Fibroblast of villous mesenchyme (primary cell): ENCODE measurements around the gene UBTD2. TPM values are rescaled to one million over a fixed set of nuclear protein-coding genes. Genes with fewer than 3 reads are reported as not detected.

Experiments used
- DNase-seq: peaks from one replicate; pipeline ENCODE4 v3.0.0-alpha.2; 2010; ENCODE audit warnings: low read depth
- H3K4me3 ChIP-seq: 2 replicates; pipeline ENCODE4 v1.5.1; 2011; ENCODE audit warnings: low read depth, mild to moderate bottlenecking, low read length
- total RNA-seq: library from RNA; depleted of rRNA; stranded (reverse); fragments of >200 nt; gene quantifications from 2 replicates; pipeline ENCODE4 v1.2.3, GENCODE V29; 2012
- TF ChIP-seq, protein P1 (sequence below): IDR thresholded peaks from 2 replicates; pipeline ENCODE4 v1.5.1; 2012; ENCODE audit warnings: low read depth, mild to moderate bottlenecking, low read length; ENCODE audit not compliant: insufficient read depth

Gene UBTD2
- total RNA-seq, 1 donor: 23.7 TPM

DNA sequence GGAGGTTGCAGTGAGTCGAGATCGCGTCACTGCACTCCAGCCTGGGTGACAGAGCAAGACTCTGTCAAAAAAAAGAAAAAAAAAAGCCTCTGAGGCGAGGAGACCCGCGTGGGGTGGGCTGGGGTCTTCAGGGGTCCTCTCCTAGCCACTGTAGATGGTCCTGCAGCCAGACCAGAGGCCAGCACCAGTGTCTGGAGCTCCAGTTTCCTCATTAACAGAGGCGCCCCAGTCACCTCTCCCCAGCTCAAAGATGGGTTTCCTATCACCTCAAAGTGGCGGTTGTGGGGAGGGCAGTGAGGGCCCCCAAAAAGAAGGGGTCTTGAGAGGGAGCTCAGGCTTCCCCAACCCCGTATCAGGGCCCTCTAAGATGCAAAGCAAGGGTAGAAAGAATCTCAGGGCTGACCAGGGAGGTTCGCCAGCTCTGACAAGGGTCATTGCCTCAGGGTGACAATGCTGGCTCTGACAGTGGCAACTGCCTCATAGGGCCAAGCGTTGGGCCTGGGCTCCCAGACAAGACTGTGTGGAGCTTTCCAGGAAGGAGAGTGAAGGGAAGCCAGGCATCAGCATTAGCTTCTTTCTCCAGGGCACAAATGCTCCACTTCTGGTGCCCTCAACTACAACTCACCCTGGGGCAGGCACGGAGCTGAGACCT lies 110.5 kb downstream of the UBTD2 start:
- TF ChIP-seq, protein P1, sequence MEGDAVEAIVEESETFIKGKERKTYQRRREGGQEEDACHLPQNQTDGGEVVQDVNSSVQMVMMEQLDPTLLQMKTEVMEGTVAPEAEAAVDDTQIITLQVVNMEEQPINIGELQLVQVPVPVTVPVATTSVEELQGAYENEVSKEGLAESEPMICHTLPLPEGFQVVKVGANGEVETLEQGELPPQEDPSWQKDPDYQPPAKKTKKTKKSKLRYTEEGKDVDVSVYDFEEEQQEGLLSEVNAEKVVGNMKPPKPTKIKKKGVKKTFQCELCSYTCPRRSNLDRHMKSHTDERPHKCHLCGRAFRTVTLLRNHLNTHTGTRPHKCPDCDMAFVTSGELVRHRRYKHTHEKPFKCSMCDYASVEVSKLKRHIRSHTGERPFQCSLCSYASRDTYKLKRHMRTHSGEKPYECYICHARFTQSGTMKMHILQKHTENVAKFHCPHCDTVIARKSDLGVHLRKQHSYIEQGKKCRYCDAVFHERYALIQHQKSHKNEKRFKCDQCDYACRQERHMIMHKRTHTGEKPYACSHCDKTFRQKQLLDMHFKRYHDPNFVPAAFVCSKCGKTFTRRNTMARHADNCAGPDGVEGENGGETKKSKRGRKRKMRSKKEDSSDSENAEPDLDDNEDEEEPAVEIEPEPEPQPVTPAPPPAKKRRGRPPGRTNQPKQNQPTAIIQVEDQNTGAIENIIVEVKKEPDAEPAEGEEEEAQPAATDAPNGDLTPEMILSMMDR: no peak
- no peak overlapping the region for H3K4me3 ChIP-seq
- no peak for DNase-seq

DNA sequence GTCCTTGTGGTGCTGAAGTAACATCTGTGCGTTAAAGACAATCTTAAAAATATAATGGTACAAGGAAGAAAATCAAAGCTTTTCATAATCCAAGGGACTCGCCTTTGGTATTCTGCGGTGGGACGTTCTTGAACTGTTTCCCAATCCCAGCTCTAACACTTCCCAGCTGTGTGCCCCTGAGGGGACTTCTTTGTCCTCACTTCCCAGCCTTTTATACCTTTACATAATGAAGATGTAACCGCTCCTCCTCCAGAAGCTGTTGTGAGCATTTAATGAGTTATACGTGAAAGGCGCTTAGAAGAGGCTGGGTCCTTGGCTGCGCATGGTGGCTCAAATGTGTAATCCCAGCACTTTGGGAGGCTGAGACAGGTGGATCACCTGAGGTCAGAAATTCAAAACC lies 112.4 kb downstream of the UBTD2 start:
- no peak for DNase-seq
- no peak overlapping the region for H3K4me3 ChIP-seq
- TF ChIP-seq, protein P1: no peak

DNA sequence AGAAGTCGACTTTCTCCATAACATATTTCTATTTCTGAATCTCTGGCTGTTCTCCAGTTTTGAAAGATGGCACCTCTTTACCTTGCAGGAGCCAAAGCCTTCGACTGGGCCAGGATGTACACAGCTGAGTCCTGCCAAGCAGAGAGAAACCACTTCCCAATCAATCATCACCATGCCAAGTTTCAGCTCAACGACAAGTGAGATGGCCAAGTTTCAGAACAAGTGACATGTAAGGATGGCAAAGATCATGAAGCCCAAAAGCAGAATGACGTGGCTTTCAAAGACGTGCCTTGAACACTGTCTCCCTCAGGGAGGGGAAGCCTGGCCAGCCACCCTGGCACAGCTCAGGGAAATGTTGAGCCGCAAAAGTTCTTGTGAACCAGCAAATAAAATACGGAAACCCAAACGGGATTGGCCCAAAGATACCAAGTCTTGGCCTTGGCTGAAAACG lies 113.3 kb downstream of the UBTD2 start:
- no peak for DNase-seq
- H3K4me3 ChIP-seq: no peak overlapping the region

DNA sequence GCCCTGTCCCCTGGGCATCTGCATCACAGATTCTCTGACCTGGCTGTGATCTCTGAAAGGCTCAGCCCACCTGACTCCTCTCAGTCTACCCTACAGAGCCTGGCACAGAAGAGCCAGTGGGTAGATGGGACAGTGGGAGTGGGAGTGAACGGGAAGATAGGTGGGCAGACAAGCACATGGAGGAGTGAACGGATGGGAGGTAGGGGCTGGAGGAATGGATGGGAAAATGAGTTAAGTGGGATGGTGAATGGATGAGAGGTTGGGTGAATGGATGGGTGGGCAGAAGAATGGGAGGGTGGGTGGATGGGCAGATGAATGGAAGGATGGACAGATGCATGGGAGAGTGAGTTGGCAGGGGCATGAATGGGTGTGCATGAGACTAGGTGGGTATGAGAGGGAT lies 114.3 kb downstream of the UBTD2 start:
- TF ChIP-seq, protein P1: no peak

More for the DNA sequence above, 113.3 kb downstream of the UBTD2 start:
- TF ChIP-seq, protein P1: no peak

DNA sequence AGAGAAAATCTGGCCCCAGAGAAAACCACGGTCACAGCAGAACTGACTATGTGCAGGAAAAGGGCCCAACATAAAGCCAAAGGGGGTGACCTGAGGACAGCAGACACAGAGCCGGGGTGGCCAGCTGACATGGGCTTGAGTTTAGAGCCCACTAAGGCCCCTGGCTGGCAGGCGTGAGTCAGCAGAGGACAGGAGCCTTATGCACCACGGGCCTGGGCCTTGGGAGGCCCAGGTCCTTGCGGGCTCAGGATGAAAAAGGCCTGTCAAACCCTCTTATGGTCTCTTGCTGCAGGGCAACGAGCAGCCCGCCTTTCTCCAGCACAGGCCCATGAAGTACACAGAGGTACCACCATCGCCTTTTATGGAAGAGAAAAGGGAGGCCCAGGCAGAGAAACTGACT lies 115.3 kb downstream of the UBTD2 start:
- DNase-seq: no peak
- TF ChIP-seq, protein P1: no peak

More for the DNA sequence above, 114.3 kb downstream of the UBTD2 start:
- no peak overlapping the region for H3K4me3 ChIP-seq
- no peak for DNase-seq

DNA sequence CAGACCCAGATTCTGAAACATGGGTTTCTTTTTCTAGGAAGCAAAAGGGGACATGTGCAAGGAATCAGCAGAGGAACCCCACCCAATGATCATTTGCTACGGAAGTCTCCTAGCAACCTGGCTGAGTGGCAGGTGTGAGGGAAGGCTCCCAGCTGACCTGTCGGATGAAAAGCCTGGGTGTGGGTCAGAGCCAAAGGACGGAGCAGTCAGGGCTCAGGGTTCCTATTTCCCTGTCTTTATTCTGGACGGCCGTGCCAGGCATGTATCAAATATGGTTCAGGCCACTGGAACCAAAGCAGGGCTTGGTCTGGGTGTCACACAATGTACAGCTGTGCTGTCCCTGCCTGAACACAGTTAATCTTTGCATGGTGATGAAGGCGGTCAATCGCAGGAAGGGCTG lies 115.7 kb downstream of the UBTD2 start:
- DNase-seq: no peak
- no peak overlapping the region for H3K4me3 ChIP-seq
- TF ChIP-seq, protein P1: no peak

More for the DNA sequence above, 115.3 kb downstream of the UBTD2 start:
- no peak overlapping the region for H3K4me3 ChIP-seq
